NCI-H82 treated with DMSO at 0.1 percent for 48 hours (cell line): ENCODE data around the gene SEC14L3.

Source experiments
- DNase-seq: peaks from one replicate; lab custom pipeline; 2025; ENCODE audit not compliant: unreplicated experiment; lab: John Stamatoyannopoulos, UW

Gene SEC14L3

GRCh38 chr22:30471616-30472318 is at the start of gene SEC14L3:
TSS of gene SEC14L3 (minus strand) at chr22:30472017. CDS start at chr22:30471958, 59 bp downstream.
- DNase-seq: no peak

DNA sequence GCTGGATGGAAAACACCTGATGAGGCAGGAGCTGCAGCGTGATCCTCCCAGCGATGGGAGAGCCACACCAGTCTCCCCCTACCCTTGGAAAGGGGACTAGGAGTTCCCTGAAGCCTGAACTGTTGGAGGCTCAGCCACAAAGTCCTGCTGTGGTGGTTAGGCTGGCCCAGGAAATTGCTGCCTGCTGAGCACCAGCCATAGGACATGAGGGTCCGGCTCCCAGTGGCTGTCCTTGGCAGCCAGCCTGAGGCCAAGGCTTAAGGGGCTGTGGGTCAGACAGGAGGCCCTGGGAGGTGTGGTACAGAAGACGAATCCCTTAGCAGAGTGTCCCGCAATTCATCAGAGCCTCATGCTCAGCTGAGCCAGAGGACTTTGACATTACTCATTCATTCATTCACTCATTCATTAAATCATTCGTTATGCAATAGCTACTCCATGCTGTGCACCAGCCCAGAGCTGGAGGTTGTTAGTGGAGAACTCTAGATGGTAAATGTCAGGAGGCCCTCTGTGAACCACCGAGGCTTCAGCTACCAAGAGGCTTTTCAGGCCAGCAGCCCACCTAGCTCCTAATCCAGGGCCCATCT is 48.1 kb upstream of the SEC14L3 start:
- DNase-seq: no peak

DNA sequence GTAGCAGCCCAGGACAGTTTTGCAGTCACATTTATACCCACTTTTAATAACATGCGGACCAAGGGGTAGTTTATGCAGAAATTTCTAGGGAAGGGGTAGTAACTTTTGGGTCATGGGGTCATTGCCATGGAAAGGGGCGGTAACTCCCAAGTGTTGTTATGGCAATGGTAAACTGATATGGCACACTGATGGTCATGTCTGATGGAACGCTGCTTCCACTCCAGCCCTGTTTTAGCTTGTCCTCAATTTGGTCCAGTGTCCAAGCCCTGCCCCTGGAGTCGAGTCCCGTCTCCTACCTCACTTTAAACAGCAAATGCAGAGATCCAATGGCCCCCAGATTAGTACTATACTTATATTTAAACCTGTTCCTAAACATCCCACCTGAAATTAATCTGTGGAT is 44.9 kb upstream of the SEC14L3 start:
- DNase-seq: no peak

DNA sequence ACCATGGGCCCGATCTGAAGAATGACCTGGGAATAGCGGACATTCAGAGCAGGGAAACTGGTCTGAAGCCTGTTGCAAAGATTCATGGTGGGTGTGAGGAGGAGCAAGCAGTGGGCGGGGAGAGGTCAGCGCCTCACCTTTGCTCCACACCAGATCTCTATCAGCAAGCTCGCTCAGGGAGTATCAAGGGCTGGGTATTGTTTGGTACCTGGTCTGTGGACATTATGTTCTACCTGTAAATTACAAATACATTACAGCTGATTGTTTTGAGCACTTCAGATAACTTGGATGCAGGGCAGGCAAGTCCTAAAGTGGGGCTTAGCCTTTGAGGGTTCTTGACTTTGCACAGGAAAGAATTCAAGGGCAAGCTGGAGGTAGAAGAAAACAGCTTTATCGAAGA is 44.5 kb upstream of the SEC14L3 start:
- no peak for DNase-seq

DNA sequence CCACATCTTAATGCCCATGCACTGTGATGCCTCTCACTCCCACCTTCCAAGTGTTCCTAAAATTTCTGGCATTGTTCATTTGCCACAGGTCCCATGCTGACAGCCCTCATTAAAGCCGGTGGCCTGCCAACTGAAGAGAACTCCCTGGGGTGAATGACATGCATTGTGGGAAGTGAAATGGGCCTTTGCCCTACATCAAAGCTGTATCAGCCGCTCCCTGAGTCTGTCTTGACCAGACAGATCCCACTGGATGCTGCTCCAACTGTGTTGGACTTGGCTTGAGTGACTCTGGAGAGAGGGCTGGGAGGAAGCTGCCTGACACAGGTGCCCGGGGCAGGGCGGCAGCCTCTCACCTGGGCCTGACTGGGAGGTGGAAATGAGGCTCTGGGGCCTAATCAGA is 42.4 kb upstream of the SEC14L3 start:
- no peak for DNase-seq

GRCh38 chr22:30513462-30513861 is 41.6 kb upstream of the SEC14L3 start:
- DNase-seq: no peak

GRCh38 chr22:30511911-30512310 is 40.1 kb upstream of the SEC14L3 start:
- DNase-seq: no peak

GRCh38 chr22:30511109-30511508 is 39.3 kb upstream of the SEC14L3 start:
- no peak for DNase-seq

- no peak for DNase-seq
Observed at GRCh38 chr22:30508216-30508615, 36.4 kb upstream of the SEC14L3 start.

GRCh38 chr22:30507670-30508069 is 35.9 kb upstream of the SEC14L3 start:
- no peak for DNase-seq

GRCh38 chr22:30506507-30506968 is 34.7 kb upstream of the SEC14L3 start:
- DNase-seq: no peak

DNA sequence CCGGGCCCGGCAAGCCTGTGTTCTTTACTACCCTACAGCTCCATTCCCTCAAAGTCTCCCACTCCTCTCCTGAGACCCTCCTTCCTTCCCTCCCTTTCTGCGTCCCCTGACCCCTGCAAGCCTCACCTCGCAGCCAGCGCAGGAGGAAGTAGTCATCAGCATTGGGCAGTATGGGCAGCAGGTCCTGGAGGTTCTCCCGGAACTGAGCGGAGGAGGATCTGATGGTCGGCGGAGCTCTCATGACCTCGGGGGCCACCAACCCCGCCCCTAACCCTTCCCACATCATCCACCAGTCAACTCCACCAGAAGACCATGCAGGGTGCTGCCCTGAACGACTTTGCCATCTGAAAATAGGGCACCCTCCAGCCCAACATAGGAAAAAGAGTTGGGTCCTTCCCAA is 31.7 kb upstream of the SEC14L3 start:
- DNase-seq: no peak

- DNase-seq: no peak
Observed at GRCh38 chr22:30502911-30503310, 31.1 kb upstream of the SEC14L3 start.

DNA sequence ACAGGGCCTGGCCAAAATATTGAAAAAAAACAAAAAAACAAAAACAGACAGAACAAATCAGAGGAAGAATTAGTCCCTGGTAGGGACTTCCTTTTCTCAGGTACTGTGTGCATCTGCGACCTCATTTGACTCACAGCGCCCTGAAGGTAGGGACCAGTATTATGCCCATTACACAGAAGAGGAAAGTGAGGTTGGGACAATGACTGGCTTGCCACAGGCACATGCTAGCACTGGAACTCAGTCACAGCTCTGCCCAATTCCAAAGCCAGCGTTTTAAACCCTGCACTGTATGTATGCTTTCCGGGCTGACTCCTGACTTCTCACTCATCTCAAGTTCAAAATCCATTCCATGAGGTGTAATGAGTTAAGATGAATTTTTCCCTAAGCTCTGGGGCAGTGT is 30.3 kb upstream of the SEC14L3 start:
- no peak for DNase-seq

GRCh38 chr22:30500628-30501027 is 28.8 kb upstream of the SEC14L3 start:
- no peak for DNase-seq

GRCh38 chr22:30497466-30498150 is 25.8 kb upstream of the SEC14L3 start:
- no peak for DNase-seq

DNA sequence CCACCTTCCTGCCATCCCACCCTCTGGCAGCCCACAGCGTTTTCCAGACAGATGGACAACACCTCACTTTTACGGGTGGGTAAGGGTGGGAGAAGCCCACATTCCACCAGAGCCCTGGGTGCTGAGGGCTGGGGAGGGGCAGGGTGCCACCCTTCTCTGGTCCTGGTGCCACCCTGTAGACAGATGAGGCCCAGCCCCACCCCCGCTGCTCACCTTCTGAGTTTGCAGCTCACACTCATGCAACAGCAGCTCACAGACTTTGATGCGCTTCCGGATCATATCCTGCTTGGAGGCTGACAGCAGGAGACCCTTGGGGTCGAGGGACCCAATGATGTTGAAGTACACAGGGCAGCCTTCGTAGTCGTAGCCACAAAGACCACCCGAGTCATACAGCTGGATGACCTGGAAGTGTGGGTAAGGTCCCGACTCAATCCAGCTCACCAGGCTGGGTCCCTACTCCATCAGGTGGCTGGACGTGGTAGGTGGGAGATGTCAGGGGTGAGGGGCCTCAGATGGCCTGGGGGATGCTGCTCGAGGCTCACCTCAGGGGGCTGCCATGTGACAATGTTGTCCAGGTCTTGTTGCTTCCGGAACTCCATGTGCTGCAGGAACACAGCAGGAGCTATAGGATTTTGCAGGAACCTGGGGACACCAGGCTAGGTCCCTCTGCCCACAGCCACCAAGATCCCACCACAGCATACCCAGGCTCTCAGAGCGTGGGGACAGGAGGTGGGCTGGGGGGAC is 23.4 kb upstream of the SEC14L3 start:
- no peak for DNase-seq

- DNase-seq: no peak
Observed at GRCh38 chr22:30492144-30492543, 20.3 kb upstream of the SEC14L3 start.

- no peak for DNase-seq
Observed at GRCh38 chr22:30491381-30491780, 19.6 kb upstream of the SEC14L3 start.

DNA sequence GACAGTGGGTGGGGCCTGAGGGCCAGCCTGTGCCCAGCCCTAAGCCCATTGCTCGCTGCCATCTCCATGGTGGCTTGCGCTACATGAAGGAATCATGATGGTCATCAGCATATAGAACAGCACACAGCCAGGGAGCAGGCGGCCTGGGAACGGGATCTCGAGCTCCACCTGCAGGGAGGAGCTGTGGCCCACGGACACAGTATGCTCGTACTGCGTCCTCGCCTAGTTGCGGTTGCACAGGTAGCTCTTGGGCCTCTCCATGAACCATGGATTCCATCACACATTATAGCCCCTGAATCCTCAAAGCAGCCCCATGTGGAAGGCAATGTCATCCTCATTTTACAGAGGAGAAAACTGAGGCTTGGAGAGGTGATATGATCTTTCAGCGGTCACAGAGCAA is 18.6 kb upstream of the SEC14L3 start:
- no peak for DNase-seq

DNA sequence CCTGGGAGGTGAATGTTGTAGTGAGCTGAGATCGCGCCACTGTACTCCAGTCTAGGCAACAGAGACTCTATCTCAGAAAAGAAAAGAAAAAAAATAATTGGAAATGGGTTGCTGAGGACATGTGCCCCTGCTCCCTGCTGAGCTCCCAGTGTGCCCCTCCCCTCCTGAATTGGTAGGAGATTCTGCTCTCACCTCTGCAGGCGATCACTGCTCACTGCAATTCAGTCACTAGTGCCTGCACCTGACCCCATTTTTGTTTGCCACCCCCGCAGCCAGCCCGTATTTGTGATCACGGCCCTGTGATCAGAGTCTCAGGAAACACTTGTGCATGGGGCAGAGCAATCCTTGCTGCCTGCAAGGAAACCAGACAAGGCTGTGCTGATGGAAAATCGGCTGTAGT is 16.3 kb upstream of the SEC14L3 start:
- no peak for DNase-seq
